Activated T-cell treated with anti-CD3 and anti-CD28 coated beads, Interleukin-2, amount 50 U/mL, for 72 hours (primary cell): ENCODE data around the gene FTCD. TPM values are rescaled to one million over a fixed set of nuclear protein-coding genes. Genes with fewer than 3 reads are reported as not detected.

Experiments
- ATAC-seq, 2 donors: fragments of 150-1000 bp; cut with Tn5 transposase; replicated peaks in 1 of 2; 2 replicates each; pipeline ENCODE4 v1.10.0; 2021; ENCODE audit warnings: moderate library complexity in 2 of 2, mild to moderate bottlenecking in 1 of 2
- DNase-seq, 2 donors: peaks; one replicate each; pipeline ENCODE4 v3.0.0; 2021 to 2022; ENCODE audit warnings: mixed read lengths in 1 of 2
- H3K27ac Mint-ChIP-seq: one replicate; pipeline ENCODE4 v1.8.0; 2022; ENCODE audit warnings: mild to moderate bottlenecking, moderate library complexity, mixed read lengths
- H3K27me3 Mint-ChIP-seq: one replicate; pipeline ENCODE4 v1.8.0; 2022; ENCODE audit warnings: low read depth, mixed read lengths
- H3K36me3 Mint-ChIP-seq, 2 donors: one replicate each; pipeline ENCODE4 v1.8.0; 2022; ENCODE audit warnings: mixed read lengths in 2 of 2, mild to moderate bottlenecking in 1 of 2; ENCODE audit not compliant: insufficient read depth in 2 of 2
- H3K4me1 Mint-ChIP-seq: one replicate; pipeline ENCODE4 v1.8.0; 2022; ENCODE audit warnings: low read depth, mixed read lengths
- H3K4me3 Mint-ChIP-seq, 2 donors: one replicate each; pipeline ENCODE4 v1.8.0; 2022; ENCODE audit warnings: mild to moderate bottlenecking in 2 of 2, mixed read lengths in 2 of 2, moderate library complexity in 2 of 2
- H3K9me3 Mint-ChIP-seq, 2 donors: one replicate each; pipeline ENCODE4 v1.8.0; 2022; ENCODE audit warnings: mixed read lengths in 2 of 2
- total RNA-seq, 2 donors: library from RNA; stranded (reverse); gene quantifications; one replicate each; pipeline ENCODE4 v1.2.3, GENCODE V29; 2022

Gene FTCD
- total RNA-seq, 2 donors from 2014 or later, result 0.74 to 1.00 TPM

DNA sequence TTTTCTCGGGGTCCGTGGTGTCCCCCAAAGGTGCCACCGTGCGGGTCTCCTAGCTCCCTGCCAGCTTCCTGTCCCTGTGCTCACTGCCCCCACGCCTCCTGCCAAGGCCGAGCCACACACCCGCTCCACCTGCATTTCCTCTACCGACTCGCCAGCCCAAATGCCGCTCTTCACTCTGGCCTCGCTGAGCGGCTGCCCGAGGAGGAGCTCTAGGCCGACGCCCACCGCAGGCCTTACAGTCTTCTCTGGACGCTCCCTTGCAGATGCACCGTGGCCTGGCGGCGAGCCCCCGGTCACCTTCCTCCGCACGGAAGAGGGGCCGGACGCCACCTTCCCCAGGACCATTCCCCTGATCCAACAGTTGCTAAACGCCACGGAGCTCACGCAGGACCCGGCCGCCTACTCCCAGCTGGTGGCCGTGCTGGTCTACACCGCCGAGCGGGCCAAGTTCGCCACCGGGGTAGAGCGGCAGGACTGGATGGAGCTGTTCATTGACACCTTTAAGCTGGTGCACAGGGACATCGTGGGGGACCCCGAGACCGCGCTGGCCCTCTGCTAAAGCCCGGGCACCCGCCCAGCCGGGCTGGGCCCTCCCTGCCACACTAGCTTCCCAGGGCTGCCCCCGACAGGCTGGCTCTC, 26.3 kb downstream of the FTCD start:
- H3K4me3 Mint-ChIP-seq, result no peak overlapping the region
- DNase-seq (no peak), ATAC-seq (no peak)
- H3K27ac Mint-ChIP-seq, result no peak overlapping the region
- H3K9me3 Mint-ChIP-seq, result no peaks in the 10 kb centered on the region
- no peaks in the 10 kb centered on the region for H3K27me3 Mint-ChIP-seq
- H3K4me1 Mint-ChIP-seq, result no peaks in the 10 kb centered on the region
- no peaks in the 10 kb centered on the region for H3K36me3 Mint-ChIP-seq

DNA sequence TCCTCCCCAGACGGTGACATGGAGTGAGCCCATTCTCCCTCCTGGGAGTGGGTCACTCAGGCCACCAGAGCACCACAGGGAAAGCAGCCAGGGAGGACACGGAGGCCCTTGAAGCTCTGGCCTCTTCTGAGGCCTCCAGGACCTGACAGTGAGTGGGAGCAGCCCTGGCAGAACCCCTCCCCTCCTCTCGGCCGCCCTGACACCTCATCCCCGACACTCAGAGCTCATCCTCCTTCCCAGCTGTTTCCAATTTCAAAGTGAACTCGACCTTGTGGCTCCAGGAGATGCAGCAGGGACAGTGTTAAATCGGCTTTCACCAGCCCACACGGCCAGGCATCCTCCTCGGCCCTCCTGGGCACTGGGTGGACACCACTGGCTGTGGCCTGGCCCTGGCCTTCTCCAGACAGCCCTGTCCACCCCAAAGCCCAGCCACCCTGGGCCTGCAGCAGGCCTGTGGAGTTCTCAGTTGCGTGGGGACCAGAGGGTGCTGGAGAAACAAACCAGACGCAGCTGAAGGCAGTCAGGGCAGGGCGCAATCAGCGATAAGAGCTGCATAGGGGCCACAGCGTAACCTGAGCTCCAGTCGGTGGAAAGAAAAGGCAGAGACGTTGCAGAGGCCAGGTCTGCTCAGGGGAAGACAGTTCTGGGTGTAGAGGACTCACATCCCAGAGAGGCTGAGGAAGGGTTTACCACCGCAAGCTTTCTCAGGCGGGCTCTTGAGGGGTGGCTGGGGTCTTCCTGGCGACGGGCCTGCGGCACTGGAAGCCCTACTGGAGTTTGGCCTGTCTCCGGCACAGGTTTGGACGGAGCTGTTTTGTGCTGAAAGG, 27.1 kb downstream of the FTCD start:
- H3K36me3 Mint-ChIP-seq, result no peaks in the 10 kb centered on the region
- no peak overlapping the region for H3K4me3 Mint-ChIP-seq
- no peaks in the 10 kb centered on the region for H3K4me1 Mint-ChIP-seq
- H3K27me3 Mint-ChIP-seq, result no peaks in the 10 kb centered on the region
- H3K9me3 Mint-ChIP-seq, result peaks cover 0 to 3% of the 10 kb centered on the region in 2 donors
- ATAC-seq (no peak), DNase-seq (no peak)
- no peak overlapping the region for H3K27ac Mint-ChIP-seq

DNA sequence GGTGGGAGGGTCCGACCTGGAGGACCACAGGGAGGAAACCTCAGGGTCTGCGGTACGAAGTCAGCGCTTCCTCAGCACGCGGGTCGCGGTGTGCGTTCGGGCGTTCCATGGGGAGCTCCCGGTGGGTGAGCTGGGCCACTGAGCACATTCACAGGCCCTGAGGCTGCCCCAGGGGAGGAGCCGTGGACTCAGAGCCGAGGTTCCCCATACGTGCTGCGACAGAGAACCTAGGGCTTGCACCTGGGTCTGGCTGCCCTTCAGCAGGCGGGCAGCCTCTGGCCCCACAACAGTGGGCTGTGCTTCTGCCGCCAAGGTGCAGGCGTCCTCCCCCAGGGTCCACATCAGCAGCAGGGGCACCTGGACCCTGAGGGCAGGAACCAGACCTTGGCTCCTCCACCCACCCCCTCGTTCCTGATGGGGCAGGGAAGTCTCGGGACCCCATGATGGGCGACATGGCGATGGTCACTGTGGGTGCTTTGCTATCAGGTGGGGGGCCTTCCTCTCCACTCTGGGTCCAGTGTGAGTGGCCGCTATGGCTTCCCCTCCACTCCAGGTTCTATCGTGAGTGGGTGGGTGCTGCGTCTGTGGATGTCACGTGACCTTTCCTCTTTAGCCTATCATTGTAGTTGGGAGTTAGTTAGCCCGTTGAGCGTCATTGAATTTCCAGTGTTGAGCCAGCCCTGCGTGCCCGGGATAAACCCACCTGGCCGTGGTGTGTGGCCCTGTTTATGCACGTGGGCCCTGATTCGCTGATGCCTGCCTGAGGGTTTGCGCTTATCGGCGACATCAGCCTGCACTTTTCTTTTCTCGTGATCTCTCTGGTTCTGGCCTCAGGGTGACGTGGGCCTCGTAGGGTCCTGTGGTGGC, 27.9 kb downstream of the FTCD start:
- no peak overlapping the region for H3K4me3 Mint-ChIP-seq
- peaks cover 0 to 3% of the 10 kb centered on the region in 2 donors for H3K9me3 Mint-ChIP-seq
- ATAC-seq, result no peak
- H3K27me3 Mint-ChIP-seq, result no peaks in the 10 kb centered on the region
- H3K4me1 Mint-ChIP-seq, result no peaks in the 10 kb centered on the region
- no peak overlapping the region for H3K27ac Mint-ChIP-seq
- peak in 1 of 2 donors; percentile 0 for DNase-seq
- no peaks in the 10 kb centered on the region for H3K36me3 Mint-ChIP-seq

DNA sequence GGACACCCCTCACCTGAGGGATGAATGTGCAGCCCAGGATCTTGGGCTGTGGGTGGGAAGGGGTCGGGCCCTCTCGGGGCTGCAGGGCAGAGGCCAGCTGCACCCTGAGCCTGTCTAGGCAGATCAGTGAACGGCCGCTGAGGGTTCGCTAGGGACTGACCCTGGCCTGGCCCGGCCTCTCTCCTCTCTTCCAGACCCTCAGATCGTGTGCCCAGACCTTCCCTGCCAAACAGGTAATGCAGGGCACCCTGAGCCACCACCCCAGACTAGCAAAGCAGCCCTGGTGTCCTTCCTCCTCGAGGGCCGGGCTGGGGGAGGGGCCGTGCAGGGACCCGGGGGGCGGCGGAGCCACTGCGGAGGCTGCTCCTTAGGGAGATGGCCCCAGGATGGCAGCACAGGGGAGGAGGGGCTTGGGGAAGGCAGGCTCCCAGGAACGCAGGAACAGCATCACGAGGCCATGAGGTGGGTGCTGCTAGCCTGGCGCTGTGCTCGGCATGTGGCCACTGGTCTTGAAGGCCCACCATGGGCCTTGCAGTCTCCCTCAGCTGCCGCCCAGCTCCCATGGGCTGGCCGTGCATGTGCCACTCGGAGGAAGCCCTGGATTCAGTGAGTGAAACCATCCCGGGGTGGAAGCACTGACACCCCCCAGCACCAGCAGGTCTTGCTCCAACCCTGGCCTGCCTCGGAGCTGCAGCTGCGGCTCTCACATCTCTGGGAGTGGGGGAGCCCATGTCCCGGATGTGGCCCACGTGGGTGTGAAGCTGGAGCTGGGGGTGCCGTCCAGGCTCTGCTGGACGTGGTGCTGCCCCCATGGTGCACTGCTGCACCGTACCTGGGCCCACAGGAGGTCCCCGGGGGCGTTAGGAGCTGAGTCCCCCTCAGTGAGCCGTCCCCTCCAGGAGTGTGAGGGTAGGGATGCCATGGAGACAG, 28.8 kb downstream of the FTCD start:
- Mint-ChIP-seq H3K4me1 (no peaks in the 10 kb centered on the region), H3K27ac (no peak overlapping the region), H3K9me3 (peaks cover 0 to 3% of the 10 kb centered on the region in 2 donors), H3K4me3 (no peak overlapping the region), H3K27me3 (no peaks in the 10 kb centered on the region), H3K36me3 (no peaks in the 10 kb centered on the region)
- DNase-seq, result peak in 1 of 2 donors; percentile 0
- no peak for ATAC-seq

DNA sequence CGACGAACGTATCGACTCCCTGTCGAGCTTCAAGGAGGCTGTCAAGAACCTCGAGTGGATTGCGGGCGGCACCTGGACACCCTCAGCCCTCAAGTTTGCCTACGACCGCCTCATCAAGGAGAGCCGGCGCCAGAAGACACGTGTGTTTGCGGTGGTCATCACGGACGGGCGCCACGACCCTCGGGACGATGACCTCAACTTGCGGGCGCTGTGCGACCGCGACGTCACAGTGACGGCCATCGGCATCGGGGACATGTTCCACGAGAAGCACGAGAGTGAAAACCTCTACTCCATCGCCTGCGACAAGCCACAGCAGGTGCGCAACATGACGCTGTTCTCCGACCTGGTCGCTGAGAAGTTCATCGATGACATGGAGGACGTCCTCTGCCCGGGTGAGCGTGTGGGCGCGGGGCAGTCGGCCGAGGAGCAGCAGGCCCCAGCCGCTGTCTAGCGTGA, 29.5 kb downstream of the FTCD start:
- no peak for DNase-seq
- no peaks in the 10 kb centered on the region for H3K27me3 Mint-ChIP-seq
- no peak for ATAC-seq
- H3K4me3 Mint-ChIP-seq, result no peak overlapping the region
- no peaks in the 10 kb centered on the region for H3K4me1 Mint-ChIP-seq
- H3K36me3 Mint-ChIP-seq, result no peaks in the 10 kb centered on the region
- no peak overlapping the region for H3K27ac Mint-ChIP-seq
- peaks cover 0 to 3% of the 10 kb centered on the region in 2 donors for H3K9me3 Mint-ChIP-seq

DNA sequence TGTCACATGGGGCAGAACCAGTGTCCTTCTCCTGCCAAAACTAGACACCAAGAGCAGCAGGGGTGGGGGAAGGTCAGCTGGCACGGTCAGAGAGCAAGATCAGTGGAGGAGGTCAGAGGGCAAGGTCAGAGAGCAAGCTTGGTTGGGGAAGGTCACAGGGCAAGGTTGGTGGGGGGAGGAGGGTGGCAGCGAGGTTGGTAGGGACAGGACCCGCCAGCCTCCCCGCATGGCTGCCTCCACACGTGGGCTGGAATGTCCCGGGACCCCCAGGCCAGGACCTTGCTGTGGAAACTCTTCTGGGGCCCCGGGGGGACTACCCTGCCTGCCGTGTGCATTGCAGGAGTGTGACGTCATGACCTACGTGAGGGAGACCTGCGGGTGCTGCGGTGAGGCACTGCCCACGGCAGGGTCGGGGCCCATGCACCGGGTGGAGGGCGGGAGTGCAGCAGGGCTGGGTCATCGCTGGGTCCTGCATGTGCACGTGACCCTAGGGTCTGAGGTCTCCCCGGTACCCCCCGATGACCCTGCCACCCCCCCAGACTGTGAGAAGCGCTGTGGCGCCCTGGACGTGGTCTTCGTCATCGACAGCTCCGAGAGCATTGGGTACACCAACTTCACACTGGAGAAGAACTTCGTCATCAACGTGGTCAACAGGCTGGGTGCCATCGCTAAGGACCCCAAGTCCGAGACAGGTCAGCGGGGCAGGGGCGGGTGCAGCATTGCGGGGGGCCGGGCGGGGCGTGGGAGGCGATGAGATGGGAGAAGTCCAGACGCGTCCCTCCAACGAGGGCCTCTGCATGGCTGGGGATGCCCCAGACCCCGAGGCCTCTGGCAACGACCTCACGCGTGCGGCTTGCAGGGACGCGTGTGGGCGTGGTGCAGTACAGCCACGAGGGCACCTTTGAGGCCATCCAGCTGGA, 30.2 kb downstream of the FTCD start:
- no peak overlapping the region for H3K4me3 Mint-ChIP-seq
- DNase-seq, result no peak
- no peak for ATAC-seq
- no peak overlapping the region for H3K27ac Mint-ChIP-seq
- H3K36me3 Mint-ChIP-seq, result no peaks in the 10 kb centered on the region
- peaks cover 0 to 3% of the 10 kb centered on the region in 2 donors for H3K9me3 Mint-ChIP-seq
- H3K4me1 Mint-ChIP-seq, result no peaks in the 10 kb centered on the region
- H3K27me3 Mint-ChIP-seq, result no peaks in the 10 kb centered on the region

DNA sequence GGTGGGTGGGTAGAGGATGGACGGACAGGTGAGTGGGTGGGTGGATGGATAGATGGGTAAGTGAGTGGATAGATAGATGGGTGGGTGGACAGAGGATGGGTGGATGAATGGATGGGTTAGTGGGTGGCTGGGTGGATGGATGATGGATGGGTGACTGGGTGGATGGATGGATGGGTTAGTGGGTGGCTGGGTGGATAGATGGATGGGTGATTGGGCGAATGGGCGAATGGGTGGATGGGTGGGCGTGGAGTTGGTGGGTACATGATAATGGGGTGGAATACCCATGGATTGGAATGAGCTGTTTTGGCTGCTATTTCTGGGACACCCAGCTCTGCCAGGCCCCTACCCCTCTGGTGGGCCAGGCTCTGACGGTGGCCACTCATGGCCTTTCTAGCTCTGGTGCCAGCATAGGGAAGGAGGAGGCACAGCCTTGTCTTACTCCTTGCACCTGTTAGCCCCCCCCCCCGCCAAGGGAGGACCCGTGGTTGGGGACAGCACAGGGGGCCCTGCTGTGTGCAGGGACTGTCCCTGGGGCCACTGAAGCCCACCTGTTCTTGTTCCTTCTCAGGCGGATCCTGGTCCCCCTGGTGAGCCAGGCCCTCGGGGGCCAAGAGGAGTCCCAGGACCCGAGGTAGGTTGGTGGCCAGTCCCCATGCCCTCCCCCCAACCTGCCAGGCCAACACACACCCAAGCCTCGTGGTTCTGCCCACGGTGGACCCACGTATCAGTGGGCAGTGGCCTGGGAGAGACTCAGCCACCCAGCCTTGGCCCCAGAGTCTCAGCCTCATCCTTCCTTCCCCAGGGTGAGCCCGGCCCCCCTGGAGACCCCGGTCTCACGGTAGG, 31.1 kb downstream of the FTCD start:
- Mint-ChIP-seq H3K9me3 (peaks cover 0 to 3% of the 10 kb centered on the region in 2 donors), H3K4me3 (no peak overlapping the region), H3K27me3 (no peaks in the 10 kb centered on the region), H3K4me1 (no peaks in the 10 kb centered on the region), H3K27ac (no peak overlapping the region), H3K36me3 (no peaks in the 10 kb centered on the region)
- DNase-seq (no peak), ATAC-seq (no peak)

DNA sequence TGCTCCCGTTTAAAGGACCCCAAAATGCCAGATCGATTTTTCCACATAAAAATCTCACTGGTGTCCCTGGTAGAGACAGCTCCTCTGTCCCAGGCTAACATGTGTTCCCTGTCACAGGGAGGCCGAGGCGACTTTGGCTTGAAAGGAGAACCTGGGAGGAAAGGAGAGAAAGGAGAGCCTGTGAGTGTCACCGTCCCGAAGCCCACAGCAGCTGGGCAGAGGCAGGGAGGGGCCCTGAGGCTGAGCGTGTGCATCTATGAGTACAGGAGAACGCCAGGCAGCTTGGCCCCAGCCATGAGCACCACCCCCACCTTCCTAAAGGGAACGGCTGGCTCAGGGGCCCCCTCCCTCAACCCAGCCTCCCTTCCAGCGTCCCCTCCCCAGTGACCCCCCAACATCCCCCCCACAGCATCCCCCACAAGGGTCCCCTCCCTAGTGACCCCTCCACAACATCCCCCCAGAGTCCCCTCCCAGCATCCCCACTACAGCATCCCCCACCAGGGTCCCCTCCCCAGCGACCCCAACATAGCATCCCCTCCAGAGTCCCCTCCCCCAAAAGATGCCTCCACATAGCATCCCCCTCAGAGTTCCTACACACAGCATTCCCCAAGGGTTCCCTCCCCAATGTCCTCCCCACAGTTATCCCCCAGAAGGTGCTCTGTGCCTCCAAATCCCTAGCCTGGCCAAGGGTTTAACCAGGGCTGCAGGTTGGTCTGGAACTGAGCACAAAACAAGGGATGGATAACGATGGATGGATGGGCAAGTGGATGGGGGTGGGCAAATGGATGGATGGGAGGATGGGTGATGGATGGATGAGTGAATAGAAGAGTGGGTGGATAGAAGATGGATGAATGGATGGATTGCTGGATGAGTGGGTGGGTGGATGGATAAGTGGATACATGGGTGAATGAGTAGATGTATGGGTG, 32.4 kb downstream of the FTCD start:
- no peaks in the 10 kb centered on the region for H3K36me3 Mint-ChIP-seq
- no peaks in the 10 kb centered on the region for H3K27me3 Mint-ChIP-seq
- DNase-seq (no peak), ATAC-seq (no peak)
- no peak overlapping the region for H3K4me3 Mint-ChIP-seq
- H3K4me1 Mint-ChIP-seq, result no peaks in the 10 kb centered on the region
- peaks cover 0 to 3% of the 10 kb centered on the region in 2 donors for H3K9me3 Mint-ChIP-seq
- H3K27ac Mint-ChIP-seq, result no peak overlapping the region

DNA sequence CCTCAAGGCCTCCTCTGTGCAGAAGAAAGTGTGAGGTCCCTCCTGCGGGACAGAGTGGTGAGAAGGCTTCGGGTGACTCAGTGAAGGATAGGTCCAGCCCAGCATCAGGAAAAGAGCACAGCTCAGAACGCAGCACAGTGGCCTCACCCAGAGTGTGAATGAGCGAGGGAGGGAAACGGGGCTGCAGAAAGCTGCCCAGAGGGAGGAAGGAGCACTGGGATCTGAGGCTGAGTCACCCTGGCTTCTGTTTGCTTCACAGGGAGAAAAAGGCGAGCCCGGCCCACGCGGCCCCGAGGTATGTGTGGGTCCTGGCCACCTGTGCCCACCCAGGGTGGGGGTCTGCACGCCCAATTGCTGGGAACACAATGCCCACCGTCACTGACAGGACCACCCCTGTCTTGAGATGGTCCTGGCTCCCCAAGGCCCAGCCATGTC, 33.1 kb downstream of the FTCD start:
- H3K27ac Mint-ChIP-seq, result no peak overlapping the region
- peaks cover 0 to 3% of the 10 kb centered on the region in 2 donors for H3K9me3 Mint-ChIP-seq

More for the DNA sequence above, 33.1 kb downstream of the FTCD start:
- Mint-ChIP-seq H3K4me3 (no peak overlapping the region), H3K27me3 (no peaks in the 10 kb centered on the region), H3K4me1 (no peaks in the 10 kb centered on the region), H3K36me3 (no peaks in the 10 kb centered on the region)
- DNase-seq (no peak), ATAC-seq (no peak)
